Heart left ventricle (tissue), 16 donors: ENCODE measurements around the gene MICU1. TPM values are rescaled to one million over a fixed set of nuclear protein-coding genes. Genes with fewer than 3 reads are reported as not detected.

ENCODE experiments used
- ATAC-seq, 4 donors: fragments of 200-7000 bp; cut with Tn5 transposase; one replicate each; pipeline ENCODE4 v1.9.1; 2020 to 2022; ENCODE audit warnings: moderate library complexity in 4 of 4, mild to moderate bottlenecking in 3 of 4, moderate number of reproducible peaks in 1 of 4
- DNase-seq, 5 donors: peaks; one replicate each; pipeline ENCODE4 v3.0.0-alpha.2; 2020
- H3K27ac ChIP-seq, 12 donors: fragments of 200-600 bp; sonication (generic) in 4 of 12; one replicate each; pipeline versions ENCODE4 v1.5.0 to v1.8.0; 2016 to 2022; ENCODE audit warnings: mild to moderate bottlenecking in 2 of 12
- H3K27me3 ChIP-seq, 9 donors: fragments of 200-600 bp; sonication (generic) in 2 of 9; one replicate each; pipeline versions ENCODE4 v1.5.1 to v1.8.0; 2016 to 2022; ENCODE audit warnings: mild to moderate bottlenecking in 3 of 9
- H3K36me3 ChIP-seq, 9 donors: fragments of 200-600 bp; sonication (generic) in 2 of 9; one replicate each; pipeline versions ENCODE4 v1.5.0 to v1.8.0; 2018 to 2022; ENCODE audit warnings: mild to moderate bottlenecking in 2 of 9
- H3K4me1 ChIP-seq, 12 donors: fragments of 200-600 bp; sonication (generic) in 4 of 12; one replicate each; pipeline versions ENCODE4 v1.5.0 to v1.8.0; 2016 to 2022; ENCODE audit warnings: mild to moderate bottlenecking in 3 of 12
- H3K4me3 ChIP-seq, 12 donors: fragments of 200-600 bp; sonication (generic) in 4 of 12; one replicate each; pipeline versions ENCODE4 v1.5.0 to v1.8.0; 2017 to 2022; ENCODE audit warnings: mild to moderate bottlenecking in 9 of 12, moderate library complexity in 4 of 12
- H3K9me3 ChIP-seq, 12 donors: fragments of 200-600 bp; sonication (generic) in 4 of 12; one replicate each; pipeline versions ENCODE4 v1.5.0 to v1.8.0; 2016 to 2022; ENCODE audit warnings: mild to moderate bottlenecking in 1 of 12
- CTCF ChIP-seq, 12 donors: fragments of 200-600 bp; sonication (generic) in 4 of 12; IDR thresholded peaks; one replicate each; pipeline versions ENCODE4 v1.5.0 to v1.8.0; 2018 to 2022; ENCODE audit warnings: antibody characterized with exemption in 12 of 12, mild to moderate bottlenecking in 5 of 12
- POLR2A ChIP-seq, 2 donors: fragments of 450-650 bp; IDR thresholded peaks; one replicate each; pipeline ENCODE4 v1.6.1; 2017; ENCODE audit warnings: antibody characterized with exemption in 2 of 2, mild to moderate bottlenecking in 2 of 2, moderate library complexity in 2 of 2
- WGBS, 4 donors: extraction: QIAGEN DNeasy Blood & Tissue Kit in 2 of 4; methylation state at CpG; one replicate each; pipeline versions ENCODE4 v1.1.5 to v1.1.7; 2013 to 2018; 5-methylcytosine and 5-hydroxymethylcytosine counted together
- intact Hi-C, 10 donors: fragments of 100-400 bp; cut with DNase I; formaldehyde crosslinking; loops; one replicate each; pipeline versions ENCODE4 v1.11.1 to v1.14.2; 2022
- polyA plus RNA-seq, 2 donors: library from polyadenylated mRNA; stranded (reverse); fragments of 200-250 nt; gene quantifications; one replicate each; pipeline ENCODE4 v1.2.3, GENCODE V29; 2013
- total RNA-seq, 9 donors: library from RNA; depleted of rRNA in 2 of 9; stranded (reverse); fragments of >200 nt in 2 of 9; fragmentation: NEBNext Ultra II Directional in 3 of 9; extraction: Animal tissue kit (Norgen Biotek cat#: 25700) in 3 of 9; gene quantifications; one replicate each; pipeline versions ENCODE4 v1.1.0 to v1.2.4, GENCODE V29; 2016 to 2023
- donor health status: ischemic (EF 13 %, LVEDD 7.1; RV severe dilation, severe dysfunction).
- donor health status: healthy with polysubstance abuse.
- donor health status: DM: no; HTN: yes; CAD: no.
- donor health status: DM: no; HTN: no; CAD: no.
- donor health status: ischemic (EF 25% LVEDD 6.9; RV normal size, moderate dysfunction).
- donor health status: ischemic (EF 25% LVEDD 5.7; RV mildly dilated, moderate dysfunction).
- donor health status: healthy.
- donor health status: DM: yes; HTN: yes; CAD: no.
- donor health status: ischemic (EF 35%, LVEDD 5.7; RV mildly dilated, moderate dysfunction).
- donor health status: nonischemic (EF 11% LVEDD 7.7; RV severe dilation, severe dysfunction).
- donor health status: DM: yes; HTN: yes; CAD: no.
- donor health status: PGD.
- donor health status: ischemic (EF 29% LVEDD 5.4; RV normal size, mild dysfunction).
- donor health status: nonischemic (EF 23%, LVEDD 6.1; RV moderate dilation, normal function).

MICU1 gene
- total and polyA plus RNA-seq, 11 donors: 33.3 to 54.2 (median 43.1) TPM

GRCh38 chr10:72658696-72659400 is 33.0 kb upstream of the MICU1 start:
- TF ChIP-seq CTCF (IDR thresholded peaks at IDR 0.05) (no peak), POLR2A (IDR thresholded peaks at IDR 0.05) (no peak)
- 86 to 92% (median 90%) methylated on average over 5 of the region's 5 CpGs for WGBS, 4 donors
- intact Hi-C loops: no loop called here

DNA sequence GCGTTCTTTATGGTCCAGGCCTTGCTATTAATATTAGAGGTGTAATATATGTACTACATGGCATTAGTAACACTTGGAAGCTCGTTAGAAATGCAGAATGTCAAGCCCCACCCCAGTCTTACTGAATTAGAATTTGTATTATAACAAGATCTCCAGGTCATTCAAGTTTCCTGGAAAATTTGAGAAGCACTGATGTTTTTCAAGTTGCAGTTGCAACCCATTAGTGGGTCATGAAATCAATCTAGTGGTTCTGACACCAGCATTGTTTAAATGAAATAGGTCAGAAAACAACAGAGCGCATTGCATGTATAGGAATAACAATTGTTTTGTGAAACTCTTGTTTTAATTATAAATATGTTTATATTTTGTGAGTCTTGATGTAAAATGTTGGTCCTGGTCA is 28.8 kb upstream of the MICU1 start:
- WGBS, 4 donors: 56 to 74% (median 66%) methylated on average over 3 of the region's 3 CpGs
- intact Hi-C loops: no loop called here
- H3K9me3 ChIP-seq: no peaks in the 10 kb centered on the region
- H3K4me1 ChIP-seq: peaks cover 0 to under 1% (median 0%) of the 10 kb centered on the region in 12 donors
- no peak overlapping the region for H3K27ac ChIP-seq
- DNase-seq (no peak), ATAC-seq (no peak)
- no peaks in the 10 kb centered on the region for H3K36me3 ChIP-seq
- no peaks in the 10 kb centered on the region for H3K27me3 ChIP-seq
- no peak overlapping the region for H3K4me3 ChIP-seq
- TF ChIP-seq CTCF (IDR thresholded peaks at IDR 0.05) (no peak), POLR2A (IDR thresholded peaks at IDR 0.05) (no peak)

More at GRCh38 chr10:72658696-72659400, 33.0 kb upstream of the MICU1 start:
- H3K27ac ChIP-seq: no peak overlapping the region
- H3K27me3 ChIP-seq: no peaks in the 10 kb centered on the region
- H3K9me3 ChIP-seq: no peaks in the 10 kb centered on the region
- H3K4me1 ChIP-seq: no peaks in the 10 kb centered on the region
- DNase-seq: no peak
- ATAC-seq: no peak
- no peak overlapping the region for H3K4me3 ChIP-seq
- no peaks in the 10 kb centered on the region for H3K36me3 ChIP-seq

DNA sequence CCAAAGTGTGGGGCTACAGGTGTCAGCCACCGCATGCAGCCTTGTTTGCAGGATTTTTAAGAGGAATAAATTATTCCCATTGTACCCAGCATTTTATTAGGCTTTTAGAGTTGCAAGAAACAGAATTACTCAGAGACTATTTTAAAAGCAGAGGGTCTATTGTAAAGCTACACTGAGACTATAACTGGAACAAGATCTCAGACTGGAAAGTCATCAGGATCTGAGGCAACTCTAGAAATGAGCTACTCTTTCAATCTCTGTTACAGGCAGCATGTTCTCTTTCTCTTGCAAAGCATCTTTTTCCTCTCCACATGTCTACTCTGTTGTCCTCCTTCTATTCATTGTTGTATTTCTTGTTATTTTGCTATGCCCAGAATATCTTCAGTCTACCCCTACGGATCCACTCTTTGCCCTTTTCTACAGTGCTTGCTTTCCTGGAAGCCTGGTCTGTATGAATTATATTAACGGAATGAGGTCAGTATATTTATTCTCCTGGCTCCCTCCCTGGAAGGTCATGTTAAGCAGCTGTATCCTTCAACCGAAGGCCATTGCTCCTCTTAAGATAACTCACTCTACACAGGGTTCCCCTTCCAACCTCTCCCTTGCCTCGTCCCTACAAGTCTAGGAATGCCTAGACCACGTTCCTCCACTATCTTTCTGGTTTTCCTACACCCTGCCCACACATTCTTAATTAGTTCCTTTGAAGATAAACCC is 27.7 kb upstream of the MICU1 start:
- Histone ChIP-seq H3K4me3 (no peak overlapping the region), H3K27ac (no peak overlapping the region), H3K4me1 (peaks cover 0 to 10% (median 0%) of the 10 kb centered on the region in 12 donors), H3K36me3 (no peaks in the 10 kb centered on the region), H3K9me3 (no peaks in the 10 kb centered on the region), H3K27me3 (no peaks in the 10 kb centered on the region)
- DNase-seq: no peak
- no peak for ATAC-seq
- intact Hi-C loops: no loop called here
- TF ChIP-seq POLR2A (IDR thresholded peaks at IDR 0.05): no peak
- TF ChIP-seq CTCF (IDR thresholded peaks at IDR 0.05): no peak
- WGBS, 4 donors: 62 to 65% (median 64%) methylated on average over 6 of the region's 6 CpGs

- H3K4me1 ChIP-seq: peaks cover 0 to 10% (median 0%) of the 10 kb centered on the region in 12 donors
- WGBS, 4 donors: 66 to 72% (median 70%) methylated on average over 5 of the region's 5 CpGs
- no peak for DNase-seq
- no peaks in the 10 kb centered on the region for H3K36me3 ChIP-seq
- H3K27me3 ChIP-seq: no peaks in the 10 kb centered on the region
- H3K9me3 ChIP-seq: no peaks in the 10 kb centered on the region
- TF ChIP-seq POLR2A (IDR thresholded peaks at IDR 0.05) (no peak), CTCF (IDR thresholded peaks at IDR 0.05) (no peak)
- no peak overlapping the region for H3K27ac ChIP-seq
- intact Hi-C loops: no loop called here
- no peak for ATAC-seq
- no peak overlapping the region for H3K4me3 ChIP-seq
These were observed 23.4 kb upstream of the MICU1 start for GRCh38 chr10:72649291-72649690.
